Measurements from ENCODE around the gene ITGAD.
A peak's percentile ranks its signal among the peaks of the same experiment; 100 is the strongest.
"Not testable (repeated sequence)": the region's sequence is repeated elsewhere in the genome, so short reads cannot be mapped to it uniquely, and the experiment has no call there.

The ITGAD gene

GRCh38 chr16:31435341-31436220 is 42.4 kb downstream of the ITGAD start:
- DNase-seq = no peak

- no peak for DNase-seq
Measured at GRCh38 chr16:31436221-31437045, 43.3 kb downstream of the ITGAD start.

- no peak for DNase-seq
Measured at GRCh38 chr16:31438414-31438813, 45.3 kb downstream of the ITGAD start.

- not testable (repeated sequence) for DNase-seq
Measured at GRCh38 chr16:31439023-31439422, 45.9 kb downstream of the ITGAD start.

GRCh38 chr16:31439519-31439918 is 46.4 kb downstream of the ITGAD start:
- no peak for DNase-seq

GRCh38 chr16:31440516-31441184 is 47.5 kb downstream of the ITGAD start:
- DNase-seq = no peak

GRCh38 chr16:31441956-31442355 is 48.8 kb downstream of the ITGAD start:
- DNase-seq = no peak

GRCh38 chr16:31445931-31446330 is 52.8 kb downstream of the ITGAD start:
- DNase-seq = not testable (repeated sequence)

- DNase-seq = no peak
Measured at GRCh38 chr16:31451201-31451600, 58.1 kb downstream of the ITGAD start.

GRCh38 chr16:31451681-31452351 is 58.7 kb downstream of the ITGAD start:
- DNase-seq = peak; percentile 24

GRCh38 chr16:31452631-31453106 is 59.5 kb downstream of the ITGAD start:
- DNase-seq = no peak

- DNase-seq = no peak
Measured at GRCh38 chr16:31453255-31454204, 60.4 kb downstream of the ITGAD start.

GRCh38 chr16:31455601-31456314 is 62.6 kb downstream of the ITGAD start:
- no peak for DNase-seq

GRCh38 chr16:31456988-31457360 is 63.8 kb downstream of the ITGAD start:
- DNase-seq = no peak

- DNase-seq = no peak
Measured at GRCh38 chr16:31458073-31458843, 65.1 kb downstream of the ITGAD start.

- peak; percentile 85 for DNase-seq
Measured at GRCh38 chr16:31458844-31459686, 65.9 kb downstream of the ITGAD start, which contains the start of gene ARMC5. Gene ARMC5 (plus strand): TSS chr16:31459501. CDS start chr16:31459525, 24 bp downstream.

- peak; percentile 96 for DNase-seq
Measured at GRCh38 chr16:31459687-31460581, 66.8 kb downstream of the ITGAD start.

GRCh38 chr16:31460582-31461002 is 67.5 kb downstream of the ITGAD start:
- peak; percentile 66 for DNase-seq

Data from NCI-H1694 treated with DMSO at 0.1 percent for 48 hours (cell line).